ENCODE measurements around the gene MTX3.

MTX3 gene

GRCh38 chr5:79976759-79977515, 14.1 kb downstream of the MTX3 start:
- no peak for DNase-seq

- DNase-seq, result no peak
These were observed 15.6 kb downstream of the MTX3 start for GRCh38 chr5:79975422-79975821.

- DNase-seq, result no peak
These were observed 16.2 kb downstream of the MTX3 start for GRCh38 chr5:79974886-79975285.

GRCh38 chr5:79973996-79974395, 17.1 kb downstream of the MTX3 start:
- no peak for DNase-seq

GRCh38 chr5:79973511-79973910, 17.6 kb downstream of the MTX3 start:
- DNase-seq, result no peak

GRCh38 chr5:79971156-79971555, 19.9 kb downstream of the MTX3 start:
- no peak for DNase-seq

GRCh38 chr5:79966448-79966847, 24.6 kb downstream of the MTX3 start:
- DNase-seq, result no peak

- DNase-seq, result no peak
These were observed 26.9 kb downstream of the MTX3 start for GRCh38 chr5:79964136-79964535.

GRCh38 chr5:79963261-79964061, 27.6 kb downstream of the MTX3 start:
- DNase-seq, result no peak

GRCh38 chr5:79962575-79963222, 28.4 kb downstream of the MTX3 start:
- no peak for DNase-seq

GRCh38 chr5:79961716-79962574, 29.1 kb downstream of the MTX3 start:
- no peak for DNase-seq

- no peak for DNase-seq
These were observed 31.7 kb downstream of the MTX3 start for GRCh38 chr5:79959407-79959806.

- no peak for DNase-seq
These were observed 35.0 kb downstream of the MTX3 start for GRCh38 chr5:79955941-79956670.

GRCh38 chr5:79955356-79955895, 35.6 kb downstream of the MTX3 start:
- DNase-seq, result no peak

- no peak for DNase-seq
These were observed 36.4 kb downstream of the MTX3 start for GRCh38 chr5:79954620-79955019.

GRCh38 chr5:79947567-79947966, 43.5 kb downstream of the MTX3 start:
- DNase-seq, result no peak

GRCh38 chr5:79938468-79938867, 52.6 kb downstream of the MTX3 start:
- no peak for DNase-seq

GRCh38 chr5:79936646-79937216, 54.3 kb downstream of the MTX3 start:
- DNase-seq, result no peak

- no peak for DNase-seq
These were observed 54.9 kb downstream of the MTX3 start for GRCh38 chr5:79936002-79936645.

GRCh38 chr5:79934681-79935080, 56.4 kb downstream of the MTX3 start:
- no peak for DNase-seq
